GM19372 (cell line): ENCODE results near the gene AKAP7.
"Not testable (repeated sequence)": the region's sequence is repeated elsewhere in the genome, so short reads cannot be mapped to it uniquely, and the experiment has no call there.

Experiments used
- ATAC-seq: cut with Tn5 transposase; IDR thresholded peaks from one replicate; pipeline ENCODE4 v1.9.1; 2021; ENCODE audit warnings: mild to moderate bottlenecking, low read depth, moderate library complexity; ENCODE audit not compliant: unreplicated experiment

The AKAP7 gene

GRCh38 chr6:131250936-131251335 is 115.7 kb downstream of the AKAP7 start:
- no peak for ATAC-seq

- ATAC-seq, result no peak
Observed at GRCh38 chr6:131251590-131252199, 116.4 kb downstream of the AKAP7 start.

GRCh38 chr6:131255434-131255833 is 120.2 kb downstream of the AKAP7 start:
- no peak for ATAC-seq

- no peak for ATAC-seq
Observed at GRCh38 chr6:131255911-131256310, 120.6 kb downstream of the AKAP7 start.

- no peak for ATAC-seq
Observed at GRCh38 chr6:131257104-131257503, 121.8 kb downstream of the AKAP7 start.

- no peak for ATAC-seq
Observed at GRCh38 chr6:131258010-131258652, 122.9 kb downstream of the AKAP7 start.

- ATAC-seq, result no peak
Observed at GRCh38 chr6:131258816-131259476, 123.7 kb downstream of the AKAP7 start.

- not testable (repeated sequence) for ATAC-seq
Observed at GRCh38 chr6:131260960-131261359, 125.7 kb downstream of the AKAP7 start.

- ATAC-seq, result no peak
Observed at GRCh38 chr6:131262060-131262459, 126.8 kb downstream of the AKAP7 start.

GRCh38 chr6:131265939-131266338 is 130.7 kb downstream of the AKAP7 start:
- ATAC-seq, result no peak

- no peak for ATAC-seq
Observed at GRCh38 chr6:131268303-131268702, 133.0 kb downstream of the AKAP7 start.

- ATAC-seq, result no peak
Observed at GRCh38 chr6:131269565-131270391, 134.5 kb downstream of the AKAP7 start.

- no peak for ATAC-seq
Observed at GRCh38 chr6:131270534-131270933, 135.3 kb downstream of the AKAP7 start.

- ATAC-seq, result no peak
Observed at GRCh38 chr6:131275273-131275672, 140.0 kb downstream of the AKAP7 start.

- no peak for ATAC-seq
Observed at GRCh38 chr6:131277591-131277990, 142.3 kb downstream of the AKAP7 start.

GRCh38 chr6:131281471-131282270 is 146.4 kb downstream of the AKAP7 start:
- no peak for ATAC-seq

GRCh38 chr6:131282365-131282764 is 147.1 kb downstream of the AKAP7 start:
- ATAC-seq, result no peak

GRCh38 chr6:131283466-131284175 is 148.4 kb downstream of the AKAP7 start:
- no peak for ATAC-seq

- no peak for ATAC-seq
Observed at GRCh38 chr6:131285548-131285947, 150.3 kb downstream of the AKAP7 start.
